NCI-H1930 (cell line): Measurements from ENCODE around the gene HS3ST3A1.

ENCODE experiments used
- DNase-seq, 2 experiments: peaks; one replicate each; lab custom pipeline; 2025; lab: John Stamatoyannopoulos, UW

Gene HS3ST3A1

GRCh38 chr17:13598353-13599167 lies 3.2 kb downstream of the HS3ST3A1 start:
- DNase-seq, result no peak

GRCh38 chr17:13597723-13598347 lies 3.9 kb downstream of the HS3ST3A1 start:
- DNase-seq, result peak in 1 of 2 experiments; percentile 24

GRCh38 chr17:13596241-13596923 lies 5.3 kb downstream of the HS3ST3A1 start:
- no peak for DNase-seq

- DNase-seq, result no peak
Observed at GRCh38 chr17:13595599-13595899, 6.2 kb downstream of the HS3ST3A1 start.

- peak; percentile 13 to 33 for DNase-seq
Observed at GRCh38 chr17:13594762-13595598, 6.7 kb downstream of the HS3ST3A1 start.

- no peak for DNase-seq
Observed at GRCh38 chr17:13594310-13594709, 7.4 kb downstream of the HS3ST3A1 start.

GRCh38 chr17:13593757-13594156 lies 8.0 kb downstream of the HS3ST3A1 start:
- no peak for DNase-seq

- no peak for DNase-seq
Observed at GRCh38 chr17:13593021-13593751, 8.5 kb downstream of the HS3ST3A1 start.

GRCh38 chr17:13592427-13592826 lies 9.3 kb downstream of the HS3ST3A1 start:
- no peak for DNase-seq

GRCh38 chr17:13590441-13590840 lies 11.3 kb downstream of the HS3ST3A1 start:
- DNase-seq, result no peak

GRCh38 chr17:13589658-13590057 lies 12.1 kb downstream of the HS3ST3A1 start:
- no peak for DNase-seq

GRCh38 chr17:13587487-13588338 lies 14.0 kb downstream of the HS3ST3A1 start:
- DNase-seq, result no peak

- DNase-seq, result no peak
Observed at GRCh38 chr17:13584701-13585080, 17.0 kb downstream of the HS3ST3A1 start.

- DNase-seq, result no peak
Observed at GRCh38 chr17:13583996-13584700, 17.6 kb downstream of the HS3ST3A1 start.

GRCh38 chr17:13582776-13583547 lies 18.8 kb downstream of the HS3ST3A1 start:
- DNase-seq, result no peak

GRCh38 chr17:13581925-13582324 lies 19.8 kb downstream of the HS3ST3A1 start:
- DNase-seq, result no peak

GRCh38 chr17:13580790-13581189 lies 20.9 kb downstream of the HS3ST3A1 start:
- DNase-seq, result no peak

GRCh38 chr17:13576661-13577526 lies 24.8 kb downstream of the HS3ST3A1 start:
- no peak for DNase-seq
